Stimulated activated CD4-positive, alpha-beta T cell treated with anti-CD3 and anti-CD28 coated beads, Interleukin-4, amount 100 ng/mL, for 4 hours (primary cell): Measurements from ENCODE around the gene C18orf63.
"Not testable (repeated sequence)": the region's sequence is repeated elsewhere in the genome, so short reads cannot be mapped to it uniquely, and the experiment has no call there.

Experiments used
- DNase-seq, 2 experiments: peaks; one replicate each; pipeline ENCODE4 v3.0.0-alpha.2; 2020

The C18orf63 gene

GRCh38 chr18:74315464-74316256 lies at the start of gene C18orf63:
TSS of gene C18orf63 (plus strand) at chr18:74315839. CDS start at chr18:74317866, 2,027 bp downstream.
- DNase-seq: no peak

- no peak for DNase-seq
Measured at GRCh38 chr18:74266161-74266560, 49.5 kb upstream of the C18orf63 start.

- DNase-seq: no peak
Measured at GRCh38 chr18:74268175-74268574, 47.5 kb upstream of the C18orf63 start.

- DNase-seq: no peak
Measured at GRCh38 chr18:74268933-74269620, 46.6 kb upstream of the C18orf63 start.

- no peak for DNase-seq
Measured at GRCh38 chr18:74271635-74272034, 44.0 kb upstream of the C18orf63 start.

GRCh38 chr18:74273394-74273793 lies 42.2 kb upstream of the C18orf63 start:
- no peak for DNase-seq

- DNase-seq: no peak
Measured at GRCh38 chr18:74274700-74275099, 40.9 kb upstream of the C18orf63 start.

GRCh38 chr18:74275736-74276135 lies 39.9 kb upstream of the C18orf63 start:
- DNase-seq: no peak

GRCh38 chr18:74276609-74277008 lies 39.0 kb upstream of the C18orf63 start:
- DNase-seq: no peak

- no peak for DNase-seq
Measured at GRCh38 chr18:74277296-74277695, 38.3 kb upstream of the C18orf63 start.

- DNase-seq: no peak
Measured at GRCh38 chr18:74278058-74278457, 37.6 kb upstream of the C18orf63 start.

- DNase-seq: no peak
Measured at GRCh38 chr18:74278983-74279382, 36.7 kb upstream of the C18orf63 start.

GRCh38 chr18:74281011-74281979 lies 34.3 kb upstream of the C18orf63 start:
- DNase-seq: no peak

- no peak for DNase-seq
Measured at GRCh38 chr18:74281980-74282754, 33.5 kb upstream of the C18orf63 start.

- DNase-seq: no peak
Measured at GRCh38 chr18:74282755-74283554, 32.7 kb upstream of the C18orf63 start.

- DNase-seq: no peak
Measured at GRCh38 chr18:74283646-74284045, 32.0 kb upstream of the C18orf63 start.

- no peak for DNase-seq
Measured at GRCh38 chr18:74284191-74284979, 31.3 kb upstream of the C18orf63 start.

GRCh38 chr18:74284980-74285355 lies 30.7 kb upstream of the C18orf63 start:
- no peak for DNase-seq

- not testable (repeated sequence) for DNase-seq
Measured at GRCh38 chr18:74285583-74285982, 30.1 kb upstream of the C18orf63 start.

- no peak for DNase-seq
Measured at GRCh38 chr18:74286106-74286855, 29.4 kb upstream of the C18orf63 start.
